Esophagus muscularis mucosa (tissue), 4 donors: ENCODE measurements around the gene KRT6B.

ENCODE experiments used
- CTCF ChIP-seq, 3 experiments: fragments of 200-600 bp in 2 of 3; fragments of 450-650 bp in 1 of 3; sonication (generic) in 2 of 3; IDR thresholded peaks; one replicate each; pipeline ENCODE4 v1.5.1; 2017 to 2019; ENCODE audit warnings: antibody characterized with exemption in 3 of 3, mild to moderate bottlenecking in 2 of 3, moderate library complexity in 1 of 3
- EP300 ChIP-seq: sonication (generic); formaldehyde crosslinking; IDR thresholded peaks from one replicate; pipeline ENCODE4 v1.6.1; 2017; ENCODE audit warnings: antibody characterized with exemption
- POLR2A ChIP-seq: fragments of 450-650 bp; IDR thresholded peaks from one replicate; pipeline ENCODE4 v1.6.1; 2017; ENCODE audit warnings: antibody characterized with exemption, moderate library complexity, mild to moderate bottlenecking, low read depth
- POLR2AphosphoS5 ChIP-seq, 2 donors: sonication (generic); formaldehyde crosslinking; IDR thresholded peaks; one replicate each; pipeline ENCODE4 v1.6.1; 2017; ENCODE audit warnings: antibody characterized with exemption in 2 of 2

DNA sequence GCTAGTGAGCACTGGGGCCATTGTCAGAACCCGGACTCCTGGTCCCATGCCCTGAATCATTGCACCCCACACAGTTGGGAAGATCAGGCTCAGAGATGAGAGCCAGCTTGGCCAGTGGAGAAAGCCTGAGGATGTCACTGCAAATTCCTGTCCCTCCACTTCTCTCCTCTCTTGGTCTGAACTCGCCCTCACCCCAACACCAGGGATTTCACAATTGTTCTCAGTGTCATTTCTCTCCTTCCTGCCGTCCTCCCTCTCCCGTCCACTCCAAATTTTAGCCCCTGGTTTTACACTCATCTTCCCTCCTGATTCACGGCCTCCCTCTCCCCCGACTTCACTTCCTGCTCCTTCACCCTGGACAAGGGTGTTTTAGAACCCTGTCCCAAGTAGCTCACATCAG, 28.9 kb downstream of the KRT6B start:
- TF ChIP-seq CTCF (IDR thresholded peaks at IDR 0.05) (no peak), POLR2AphosphoS5 (IDR thresholded peaks at IDR 0.05) (no peak), POLR2A (no peak), EP300 (no peak)
